GM10248 (cell line): ENCODE data around the gene CFAP57.

Source experiments
- CTCF ChIA-PET: fragments of 300-600 bp; sonication (Branson Sonifier 250); formaldehyde crosslinking; extraction: SDS; loops from one replicate; lab custom pipeline; 2021; ENCODE audit warnings: antibody characterized with exemption; lab: Yijun Ruan, JAX
- POLR2A ChIA-PET: fragments of 350-650 bp; sonication (Branson Sonifier 250); formaldehyde crosslinking; extraction: SDS; loops from one replicate; lab custom pipeline; 2020; ENCODE audit warnings: antibody characterized with exemption; lab: Yijun Ruan, JAX
- DNase-seq: peaks from one replicate; pipeline ENCODE4 v3.0.0; 2012; ENCODE audit errors: extremely low spot score
- CTCF ChIP-seq: IDR thresholded peaks from 2 replicates; pipeline ENCODE4 v1.5.1; 2012; ENCODE audit warnings: mild to moderate bottlenecking, low read depth; ENCODE audit errors: extremely low read depth, missing control alignments, control extremely low read depth

Gene CFAP57

GRCh38 chr1:43171876-43172526, at the start of gene CFAP57, which contains the start of gene EBNA1BP2:
Gene CFAP57 (plus strand): TSS chr1:43172330. CDS start chr1:43172754, 424 bp downstream.
Gene EBNA1BP2 (minus strand): TSS chr1:43172290. CDS start chr1:43172118, 172 bp downstream.
- ChIA-PET CTCF (interaction anchor here (1.3 to 2.0 kb wide), 3 partner anchors 28 to 394 kb away, joined by 3 to 5 read pairs (median 4); no protein-coding TSS in a partner anchor), POLR2A (interaction anchor here (0.5 kb wide), 1 partner anchor 318 kb away, joined by 5 read pairs; no protein-coding TSS in a partner anchor)
- DNase-seq = peak; percentile 94
- no peak for TF ChIP-seq CTCF

GRCh38 chr1:43123031-43123430, 49.1 kb upstream of the CFAP57 start:
- CTCF ChIA-PET = no interaction called here
- no peak for DNase-seq
- POLR2A ChIA-PET = no interaction called here
- no peak for TF ChIP-seq CTCF

GRCh38 chr1:43128816-43129215, 43.3 kb upstream of the CFAP57 start:
- DNase-seq = no peak
- CTCF ChIA-PET = interaction anchor here (1.4 to 1.7 kb wide), 2 partner anchors 27 to 79 kb away, joined by 3 read pairs; no protein-coding TSS in a partner anchor
- POLR2A ChIA-PET = no interaction called here
- TF ChIP-seq CTCF = no peak

GRCh38 chr1:43129426-43129825, 42.7 kb upstream of the CFAP57 start:
- DNase-seq = no peak
- CTCF ChIA-PET = interaction anchor here (1.4 to 1.7 kb wide), 2 partner anchors 28 to 80 kb away, joined by 3 read pairs; no protein-coding TSS in a partner anchor
- no peak for TF ChIP-seq CTCF
- POLR2A ChIA-PET = no interaction called here

GRCh38 chr1:43134068-43134467, 38.1 kb upstream of the CFAP57 start:
- no peak for TF ChIP-seq CTCF
- CTCF ChIA-PET = interaction anchor here (1.4 kb wide), 1 partner anchor 351 kb away, joined by 3 read pairs; no protein-coding TSS in a partner anchor
- no peak for DNase-seq
- POLR2A ChIA-PET = no interaction called here

- DNase-seq = no peak
- ChIA-PET CTCF (no interaction called here), POLR2A (no interaction called here)
- TF ChIP-seq CTCF = no peak
Observed at GRCh38 chr1:43134640-43135039, 37.5 kb upstream of the CFAP57 start.
